Caco-2 (cell line): Measurements from ENCODE around the gene MLN. TPM values are rescaled to one million over a fixed set of nuclear protein-coding genes. Genes with fewer than 3 reads are reported as not detected.

Source experiments
- BruUV-seq: library from RNA; stranded (reverse); fragments of 400-500 nt; replicated peaks from 2 replicates; lab custom pipeline; 2021; lab: Mats Ljungman, UMichigan
- CTCF ChIA-PET: fragments of 300-600 bp; sonication (Branson Sonifier 250); formaldehyde crosslinking; loops from one replicate; lab custom pipeline; 2022; ENCODE audit warnings: antibody characterized with exemption; lab: Charles Lee
- POLR2A ChIA-PET: fragments of 300-600 bp; sonication (Branson Sonifier 250); formaldehyde crosslinking; loops from one replicate; lab custom pipeline; 2022; ENCODE audit warnings: antibody characterized with exemption; lab: Charles Lee
- DNase-seq, 2 experiments: peaks; one replicate each; pipeline versions ENCODE4 v3.0.0 to v3.0.0-alpha.2; 2020 to 2022
- H3K27me3 ChIP-seq: replicated peaks from 2 replicates; pipeline ENCODE4 v1.6.0; 2011; ENCODE audit warnings: low read length; ENCODE audit not compliant: control insufficient read depth, insufficient read depth
- H3K36me3 ChIP-seq: 2 replicates; pipeline ENCODE4 v1.5.1; 2011; ENCODE audit warnings: low read length; ENCODE audit not compliant: control insufficient read depth, insufficient read depth
- H3K4me1 ChIP-seq: fragments of 250-450 bp; sonication (Bioruptor Pico); 2 replicates; pipeline ENCODE4 v1.5.1; 2020; ENCODE audit warnings: mild to moderate bottlenecking
- H3K4me3 ChIP-seq: 2 replicates; pipeline ENCODE4 v1.5.1; 2011; ENCODE audit warnings: low read depth, mild to moderate bottlenecking, control low read depth, low read length
- H3K9me3 ChIP-seq: fragments of 250-450 bp; sonication (Bioruptor Pico); 2 replicates; pipeline ENCODE4 v1.5.1; 2020; ENCODE audit warnings: mild to moderate bottlenecking, moderate library complexity
- H3K27ac Mint-ChIP-seq: one replicate; pipeline ENCODE4 v1.8.0; 2022; ENCODE audit warnings: mixed read lengths; ENCODE audit not compliant: unreplicated experiment
- H3K27me3 Mint-ChIP-seq: one replicate; pipeline ENCODE4 v1.8.0; 2022; ENCODE audit warnings: mixed read lengths; ENCODE audit not compliant: insufficient read depth, unreplicated experiment
- H3K36me3 Mint-ChIP-seq: one replicate; pipeline ENCODE4 v1.8.0; 2022; ENCODE audit warnings: mild to moderate bottlenecking, mixed read lengths; ENCODE audit not compliant: insufficient read depth, unreplicated experiment
- H3K4me1 Mint-ChIP-seq: one replicate; pipeline ENCODE4 v1.8.0; 2022; ENCODE audit warnings: low read depth, mixed read lengths; ENCODE audit not compliant: unreplicated experiment
- H3K4me3 Mint-ChIP-seq: one replicate; pipeline ENCODE4 v1.8.0; 2022; ENCODE audit warnings: mild to moderate bottlenecking, moderate library complexity, mixed read lengths; ENCODE audit not compliant: unreplicated experiment
- H3K9me3 Mint-ChIP-seq: one replicate; pipeline ENCODE4 v1.8.0; 2022; ENCODE audit warnings: mixed read lengths; ENCODE audit not compliant: unreplicated experiment
- CTCF ChIP-seq, 2 experiments: fragments of 200-600 bp in 1 of 2; IDR thresholded peaks; 1 replicate in 1 of 2; 2 replicates in 1 of 2; pipeline versions ENCODE4 v1.5.1 to v1.8.0; 2011 to 2022; ENCODE audit warnings: antibody characterized with exemption in 1 of 2, control low read depth in 1 of 2, inconsistent platforms in 1 of 2, low read depth in 1 of 2, low read length in 1 of 2, mild to moderate bottlenecking in 1 of 2, moderate library complexity in 1 of 2; ENCODE audit not compliant: insufficient read depth in 1 of 2, severe bottlenecking in 1 of 2, unreplicated experiment in 1 of 2
- intact Hi-C: fragments of 100-400 bp; cut with micrococcal nuclease; formaldehyde crosslinking; loops from one replicate; pipeline ENCODE4 v1.10.0; 2022; ENCODE audit not compliant: unreplicated experiment
- total RNA-seq: library from RNA; stranded (reverse); gene quantifications from 2 replicates; pipeline ENCODE4 v1.2.3, GENCODE V29; 2022

Gene MLN
- total RNA-seq, 1 experiment from 2014 or later = not detected

DNA sequence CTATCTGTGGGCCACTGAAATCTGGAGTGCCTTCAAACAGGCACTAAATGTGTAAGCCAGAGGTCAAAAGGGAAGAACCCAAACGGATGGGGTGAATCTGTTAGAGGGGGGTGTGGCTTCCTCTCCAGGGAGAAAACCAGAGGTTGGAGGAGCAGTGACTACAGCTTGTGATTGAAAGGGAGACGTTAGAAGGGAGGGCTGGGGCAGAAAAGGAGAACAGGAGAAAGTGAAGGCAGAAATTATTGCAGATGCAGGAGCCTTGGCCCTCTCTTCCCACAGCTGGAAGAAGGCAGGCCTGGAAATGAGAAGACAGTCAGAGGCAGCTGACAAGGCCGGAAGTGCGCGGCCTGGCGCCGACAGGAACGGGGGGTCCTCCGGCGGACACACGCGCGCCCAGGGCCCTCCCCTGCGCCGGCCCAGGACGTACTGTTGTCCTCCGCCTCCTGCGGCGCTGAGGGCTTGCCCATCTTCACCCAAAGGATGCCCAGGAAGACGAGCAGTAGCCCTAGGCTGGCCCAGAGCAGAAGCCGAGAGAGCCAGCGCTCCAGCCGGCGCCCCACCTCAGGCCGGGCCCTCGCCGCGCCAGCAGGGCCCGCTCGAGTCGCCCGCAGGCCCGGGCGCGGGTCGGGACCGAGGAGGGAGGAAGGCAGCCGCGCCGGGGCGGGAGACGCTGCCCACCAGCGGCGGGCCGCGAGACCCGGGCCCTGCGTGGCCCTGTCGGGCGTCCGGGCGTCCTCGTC, 15.7 kb downstream of the MLN start:
- Mint-ChIP-seq H3K4me3 (peak overlapping the region; percentile 95), H3K4me1 (no peaks in the 10 kb centered on the region), H3K27me3 (peaks cover 4% of the 10 kb centered on the region), H3K27ac (peak overlapping the region; percentile 95), H3K36me3 (peaks cover 12% of the 10 kb centered on the region), H3K9me3 (no peaks in the 10 kb centered on the region)
- no peak for TF ChIP-seq CTCF (IDR thresholded peaks at IDR 0.05; ENCODE audit: insufficient read depth in 1 of 2, low read depth in 1 of 2, low read length in 1 of 2, severe bottlenecking in 1 of 2, unreplicated experiment in 1 of 2)
- CTCF ChIA-PET = interaction anchor here (0.7 to 1.3 kb wide), 2 partner anchors 37 to 77 kb away, joined by 3 to 8 read pairs; partner anchors contain the start of gene UQCC2
- DNase-seq = peak; percentile 42 to 44
- no peaks in the 10 kb centered on the region for H3K9me3 ChIP-seq
- intact Hi-C loops = loop anchor here (1.0 kb wide), 1 partner anchor 77 kb away; the partner anchor contains the start of gene UQCC2
- no peaks in the 10 kb centered on the region for H3K36me3 ChIP-seq
- BruUV-seq = TSS peak; percentile 45
- H3K4me1 ChIP-seq = peaks cover 12% of the 10 kb centered on the region; the same call in 1 of the 2 replicates
- H3K4me3 ChIP-seq = peak overlapping the region; percentile 78
- POLR2A ChIA-PET = interaction anchor here (0.6 kb wide), 1 partner anchor 77 kb away, joined by 3 read pairs; no protein-coding TSS in a partner anchor
- H3K27me3 ChIP-seq = no peaks in the 10 kb centered on the region

DNA sequence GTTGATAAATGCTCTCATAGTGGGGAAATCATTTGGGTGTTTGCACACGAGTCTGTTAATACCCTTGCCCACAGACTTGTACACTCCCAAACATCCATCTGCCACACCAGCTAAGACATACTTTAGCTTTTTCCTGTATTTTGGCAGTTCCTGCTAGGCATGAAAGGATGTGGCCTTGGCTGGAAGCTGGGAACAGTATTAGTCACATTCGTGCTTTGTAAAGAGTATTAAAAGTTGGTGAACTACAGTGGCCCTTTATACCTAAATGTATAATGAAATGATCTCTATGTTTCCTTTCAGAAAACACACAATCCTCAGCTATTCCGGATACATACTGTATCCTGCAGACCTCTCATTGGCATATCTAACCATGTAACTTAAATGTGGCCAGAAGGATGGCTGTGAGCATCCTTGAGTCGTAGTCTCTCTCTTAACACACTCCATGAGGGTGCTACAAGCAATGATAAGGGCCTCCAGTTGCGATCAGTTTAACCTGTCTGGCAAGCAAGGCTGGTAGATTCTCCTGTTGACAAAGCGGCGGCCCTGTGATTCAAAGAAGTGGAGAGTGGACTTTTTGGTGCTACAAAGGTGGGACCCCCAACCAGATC, 16.4 kb downstream of the MLN start:
- no peaks in the 10 kb centered on the region for H3K27me3 ChIP-seq
- peaks cover 2% of the 10 kb centered on the region for H3K4me1 Mint-ChIP-seq
- TSS peak; percentile 55 for BruUV-seq
- H3K9me3 Mint-ChIP-seq = no peaks in the 10 kb centered on the region
- peaks cover 12% of the 10 kb centered on the region; the same call in 1 of the 2 replicates for H3K4me1 ChIP-seq
- no peaks in the 10 kb centered on the region for H3K27me3 Mint-ChIP-seq
- DNase-seq = peak in 1 of 2 experiments; percentile 31
- H3K36me3 ChIP-seq = no peaks in the 10 kb centered on the region
- no peak for TF ChIP-seq CTCF (IDR thresholded peaks at IDR 0.05; ENCODE audit: insufficient read depth in 1 of 2, low read depth in 1 of 2, low read length in 1 of 2, severe bottlenecking in 1 of 2, unreplicated experiment in 1 of 2)
- H3K4me3 Mint-ChIP-seq = peak overlapping the region; percentile 95
- ChIA-PET POLR2A (no interaction called here), CTCF (interaction anchor here (0.6 to 1.3 kb wide), 2 partner anchors 76 to 539 kb away, joined by 3 to 8 read pairs; partner anchors contain the start of gene UQCC2)
- intact Hi-C loops = no loop called here
- peak overlapping the region; percentile 95 for H3K27ac Mint-ChIP-seq
- peak overlapping the region; percentile 78 for H3K4me3 ChIP-seq
- peaks cover 15% of the 10 kb centered on the region for H3K36me3 Mint-ChIP-seq
- no peaks in the 10 kb centered on the region for H3K9me3 ChIP-seq

DNA sequence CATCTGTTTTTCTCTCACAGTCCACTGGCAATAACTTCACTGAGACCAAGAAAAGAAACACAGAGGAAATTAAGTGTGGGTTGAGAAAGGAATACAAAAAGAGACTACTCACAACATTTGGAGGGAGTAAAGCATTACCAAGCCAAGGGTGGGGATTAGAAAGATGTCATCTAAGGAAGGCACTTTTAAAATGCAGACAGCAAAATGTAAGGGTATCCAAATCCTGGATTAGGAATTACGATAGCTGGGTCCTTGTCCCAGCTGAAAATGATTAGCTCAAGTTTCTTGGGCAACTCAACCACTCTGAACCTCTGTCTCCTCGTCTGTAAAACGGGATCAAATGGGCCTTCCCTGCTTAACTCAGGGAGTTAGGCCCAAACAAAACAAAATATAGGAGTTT, 17.1 kb downstream of the MLN start:
- Mint-ChIP-seq H3K9me3 (no peaks in the 10 kb centered on the region), H3K4me1 (peaks cover 7% of the 10 kb centered on the region), H3K27ac (no peak overlapping the region), H3K4me3 (no peak overlapping the region), H3K36me3 (peaks cover 19% of the 10 kb centered on the region), H3K27me3 (no peaks in the 10 kb centered on the region)
- Histone ChIP-seq H3K9me3 (no peaks in the 10 kb centered on the region), H3K27me3 (no peaks in the 10 kb centered on the region), H3K4me3 (no peak overlapping the region), H3K36me3 (no peaks in the 10 kb centered on the region; the same call in 1 of the 2 replicates), H3K4me1 (peaks cover 14% of the 10 kb centered on the region; the same call in 1 of the 2 replicates)
- no peak for TF ChIP-seq CTCF (IDR thresholded peaks at IDR 0.05; ENCODE audit: insufficient read depth in 1 of 2, low read depth in 1 of 2, low read length in 1 of 2, severe bottlenecking in 1 of 2, unreplicated experiment in 1 of 2)
- ChIA-PET CTCF (interaction anchor here (0.6 kb wide), 1 partner anchor 538 kb away, joined by 3 read pairs; no protein-coding TSS in a partner anchor), POLR2A (no interaction called here)
- intact Hi-C loops = no loop called here
- BruUV-seq = no TSS peak
- no peak for DNase-seq
